ENCODE results near the gene HPS4.
A peak's percentile ranks its signal among the peaks of the same experiment; 100 is the strongest.

Gene HPS4

DNA sequence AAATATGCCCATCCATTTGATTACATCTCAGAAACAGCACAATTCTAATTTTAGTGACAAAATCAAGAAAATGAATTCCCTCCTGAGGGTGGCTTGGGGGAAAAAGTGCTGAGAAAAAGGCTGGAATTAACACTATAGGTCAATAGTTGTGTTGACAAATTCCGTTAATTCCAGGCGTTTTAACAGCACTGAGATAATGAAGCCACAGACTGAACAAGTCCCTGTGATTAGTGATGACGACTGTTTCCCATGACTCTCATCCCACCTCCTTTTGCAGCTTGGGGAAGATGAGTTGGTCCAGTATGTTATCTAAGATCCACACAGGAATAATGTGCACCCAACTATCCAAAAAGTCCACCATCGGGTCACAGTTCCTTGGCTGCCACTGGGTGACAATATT lies 12.9 kb upstream of the HPS4 start:
- DNase-seq = no peak

DNA sequence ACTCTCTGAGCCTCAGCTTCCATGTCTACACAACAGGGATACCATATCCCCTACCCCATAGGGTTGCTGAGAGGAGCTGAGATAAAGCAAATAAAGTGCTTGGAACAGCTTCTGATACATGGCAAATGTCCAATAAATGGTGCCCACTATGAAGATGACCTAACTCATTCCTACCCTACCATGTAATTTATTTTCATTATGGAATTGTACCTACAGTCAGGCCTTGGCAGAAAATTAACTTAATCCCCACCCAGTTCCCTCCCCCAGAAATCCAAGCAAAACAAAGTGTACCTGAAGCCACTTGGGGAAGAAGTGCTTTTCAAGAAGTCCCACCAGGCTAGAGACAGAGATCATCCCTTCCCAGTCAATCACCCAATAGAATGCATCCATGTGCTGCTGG lies 10.9 kb upstream of the HPS4 start:
- no peak for DNase-seq

DNA sequence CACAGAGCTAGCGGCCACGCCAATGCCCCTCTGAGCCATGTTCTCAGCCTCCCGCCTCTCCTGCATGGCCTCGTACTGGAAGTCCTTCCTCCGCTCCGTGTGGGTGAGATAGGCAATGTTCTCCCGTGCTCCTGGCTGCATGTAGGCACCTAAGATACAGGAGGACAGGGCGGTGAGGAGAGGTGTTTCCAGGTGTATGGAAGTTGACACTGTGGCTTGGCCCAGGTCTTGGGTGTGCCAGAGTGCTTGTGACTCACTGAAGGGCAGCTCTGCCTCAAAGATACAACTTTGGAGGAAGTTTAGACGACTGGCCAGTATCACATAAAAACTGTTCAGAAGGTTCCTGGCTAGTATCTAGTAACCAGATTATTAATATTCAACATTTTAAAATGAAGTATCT lies 8.6 kb upstream of the HPS4 start:
- DNase-seq = no peak

DNA sequence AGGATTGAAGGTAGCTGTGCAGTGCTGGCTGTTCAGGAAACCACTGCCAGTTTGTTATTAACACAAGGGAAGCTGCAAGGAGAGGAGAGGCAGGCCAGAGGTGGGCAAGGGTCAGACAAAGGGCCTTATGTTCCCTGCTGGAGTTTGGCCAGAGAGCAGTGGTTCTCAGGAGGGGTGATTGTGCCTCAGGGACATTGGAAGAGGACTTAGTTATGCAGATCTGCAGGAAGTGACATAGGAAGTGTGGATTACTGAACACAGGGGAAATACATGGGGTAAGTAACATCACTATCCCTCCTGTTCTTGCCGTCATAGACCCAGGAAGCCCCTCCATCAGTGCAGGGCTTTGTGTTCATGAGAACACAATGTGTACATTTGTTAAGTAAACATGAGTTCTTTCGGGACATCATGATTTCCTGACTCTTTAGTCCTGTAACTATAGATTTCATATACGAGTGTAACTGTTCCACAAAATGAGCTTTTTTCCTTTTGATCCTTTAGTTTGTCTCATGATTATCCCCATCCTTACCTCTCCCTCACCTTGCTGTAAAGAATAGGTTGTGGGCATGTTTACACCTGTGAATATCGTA lies 6.0 kb upstream of the HPS4 start:
- DNase-seq = no peak

DNA sequence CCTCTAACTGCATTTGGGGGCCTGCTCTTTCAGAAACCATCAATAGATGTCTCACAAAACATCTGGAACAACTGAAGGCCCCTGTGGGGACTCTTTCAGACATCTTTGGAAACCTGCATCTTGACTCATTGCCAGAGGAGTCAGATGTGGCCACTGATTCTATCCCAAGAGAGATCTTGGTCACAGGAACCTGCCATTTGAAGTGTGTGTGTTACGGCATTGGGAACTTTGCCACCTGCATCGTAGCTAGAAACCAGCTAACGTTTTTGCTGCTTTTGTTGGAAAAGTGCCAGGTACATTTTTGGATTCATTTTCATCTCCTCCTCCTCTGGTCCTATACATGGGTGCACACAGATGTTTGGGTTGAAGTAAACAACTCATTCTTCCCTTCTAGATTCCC lies 4.4 kb upstream of the HPS4 start:
- no peak for DNase-seq

DNA sequence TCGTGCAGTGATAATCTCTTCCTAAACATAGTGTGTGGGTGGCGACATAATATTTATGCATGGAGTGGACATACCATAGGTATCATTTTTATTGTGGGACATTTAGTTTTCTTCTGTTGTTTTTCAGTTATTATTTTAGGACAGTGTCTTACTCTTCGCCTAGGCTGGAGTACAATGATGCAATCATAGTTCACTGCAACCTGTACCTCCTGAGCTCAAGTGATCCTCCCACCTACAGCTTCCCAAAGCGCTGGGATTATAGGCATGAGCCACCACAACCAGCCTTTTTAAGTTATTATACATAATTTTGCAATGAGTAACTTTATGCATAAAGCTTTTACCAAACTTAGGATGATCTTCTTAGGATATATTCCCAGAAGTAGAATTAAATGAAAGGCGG lies 2.8 kb upstream of the HPS4 start:
- DNase-seq = no peak

DNA sequence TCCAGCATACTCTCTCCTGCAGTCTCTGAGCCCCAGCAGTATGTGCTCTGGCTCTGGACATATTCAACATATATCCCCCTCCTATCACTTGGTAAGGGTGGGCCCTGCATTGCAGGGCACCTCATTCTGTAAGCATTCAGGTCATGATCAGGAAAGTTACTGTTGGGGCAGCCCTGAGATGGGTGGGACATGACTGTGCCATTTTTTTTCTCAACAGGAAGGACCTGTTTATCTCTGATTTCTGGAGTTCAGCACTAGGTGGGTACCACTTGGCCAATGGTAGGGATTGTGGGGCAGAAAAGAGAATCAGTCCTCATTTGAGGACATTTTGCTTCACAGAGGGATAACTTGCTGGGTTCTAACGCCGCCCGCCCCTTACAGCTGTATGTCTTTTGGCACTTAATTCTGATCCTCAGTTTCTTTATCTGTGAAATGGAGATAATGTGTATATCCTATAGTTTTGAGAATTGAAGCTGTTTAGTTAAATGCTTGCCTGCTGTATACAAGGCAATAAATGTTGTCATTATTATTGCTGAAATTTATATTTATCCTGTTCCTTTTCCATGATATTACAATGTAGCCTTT lies 2.3 kb upstream of the HPS4 start:
- no peak for DNase-seq

DNA sequence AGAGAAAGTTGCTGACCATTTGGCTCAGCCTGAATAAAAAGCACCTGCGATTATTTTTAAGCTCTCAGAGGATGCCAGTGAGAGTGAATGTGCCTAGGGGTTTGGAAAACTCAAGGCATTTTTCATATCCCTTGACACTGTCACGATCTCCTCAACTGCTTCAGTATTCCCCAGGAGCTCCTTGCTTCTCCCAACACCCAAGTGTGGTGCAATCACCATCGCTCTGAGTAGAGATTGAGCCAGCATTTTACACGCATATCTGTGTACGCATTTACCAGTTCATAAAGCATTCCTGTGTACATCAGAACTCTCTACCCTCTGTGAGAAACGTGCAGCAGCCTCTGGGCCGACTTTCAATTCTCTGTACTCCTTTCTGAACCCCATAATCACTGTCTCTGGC lies 1.4 kb upstream of the HPS4 start:
- DNase-seq = no peak

DNA sequence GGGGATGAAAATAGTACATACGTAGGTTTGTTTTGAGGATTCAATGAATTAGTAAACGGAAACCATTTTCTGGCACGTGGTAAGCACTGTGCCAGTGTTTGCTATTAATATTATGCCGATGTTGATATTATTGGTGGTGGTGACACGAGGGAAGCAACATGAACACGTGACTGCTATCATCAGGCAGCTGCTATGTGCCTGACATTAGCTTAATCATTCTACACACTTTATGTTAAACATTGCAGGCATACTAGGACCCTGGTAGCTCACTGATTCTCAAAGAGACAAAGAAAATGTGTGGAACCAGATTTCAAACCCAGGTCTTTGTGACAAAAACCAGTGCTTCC lies 750 bp upstream of the HPS4 start:
- DNase-seq = no peak

DNA sequence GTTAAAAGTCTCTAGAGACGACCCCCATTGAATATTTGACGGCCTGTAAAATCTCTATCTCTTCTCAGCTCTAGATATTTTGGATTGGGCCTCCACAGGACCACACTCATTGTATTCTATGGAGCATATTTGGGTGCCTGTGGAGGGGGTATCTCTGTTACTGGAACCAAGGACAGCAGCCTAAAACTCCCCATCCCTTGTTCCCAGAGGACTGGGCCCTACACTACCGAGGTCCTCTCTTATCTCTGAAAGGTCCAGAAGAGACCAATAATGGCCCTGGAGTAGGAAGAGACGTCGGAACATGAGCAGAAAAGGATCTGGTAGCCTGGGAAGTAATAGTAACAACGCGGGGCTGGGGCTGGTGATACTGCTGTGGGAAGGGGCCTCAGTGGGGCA lies 542 bp downstream of the HPS4 start:
- DNase-seq = no peak

DNA sequence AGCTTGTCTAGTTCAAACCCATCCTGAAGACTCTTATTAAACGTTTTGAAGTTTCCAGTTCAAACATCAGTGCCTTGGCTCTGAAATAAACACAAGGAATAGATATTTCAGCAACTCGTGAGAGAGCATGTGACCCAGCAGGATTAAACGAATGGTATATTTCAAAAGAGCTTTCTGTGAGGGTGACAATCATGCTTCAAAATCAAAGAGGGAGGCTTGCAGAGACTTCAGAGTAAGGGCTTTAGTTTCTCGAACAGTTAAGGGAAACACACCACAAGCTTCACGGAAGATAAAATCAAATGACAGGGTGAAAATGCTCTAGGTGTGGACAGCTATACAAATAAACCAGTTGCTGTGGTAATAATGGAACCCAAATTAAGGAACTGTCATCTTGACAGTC lies 1.4 kb downstream of the HPS4 start:
- DNase-seq = no peak

DNA sequence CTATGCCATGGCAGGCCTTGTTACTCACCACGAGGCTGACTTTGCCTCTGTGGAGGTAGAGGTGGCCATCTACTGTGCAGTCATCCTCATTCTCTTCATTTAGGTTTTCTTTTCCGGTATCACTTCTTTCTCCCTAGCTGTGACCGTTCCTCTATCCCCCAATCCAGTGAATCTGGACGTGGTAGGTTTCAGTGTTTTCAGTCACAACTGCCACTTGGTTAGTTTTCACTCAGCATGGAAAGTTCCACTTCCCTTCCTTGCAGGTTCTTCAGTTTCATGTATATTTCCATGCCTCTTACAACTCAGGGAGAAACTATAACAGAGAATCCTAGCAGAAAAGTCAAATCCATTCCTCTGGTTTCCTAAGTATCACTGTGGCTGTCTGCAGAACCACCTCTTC lies 1.9 kb downstream of the HPS4 start:
- no peak for DNase-seq

DNA sequence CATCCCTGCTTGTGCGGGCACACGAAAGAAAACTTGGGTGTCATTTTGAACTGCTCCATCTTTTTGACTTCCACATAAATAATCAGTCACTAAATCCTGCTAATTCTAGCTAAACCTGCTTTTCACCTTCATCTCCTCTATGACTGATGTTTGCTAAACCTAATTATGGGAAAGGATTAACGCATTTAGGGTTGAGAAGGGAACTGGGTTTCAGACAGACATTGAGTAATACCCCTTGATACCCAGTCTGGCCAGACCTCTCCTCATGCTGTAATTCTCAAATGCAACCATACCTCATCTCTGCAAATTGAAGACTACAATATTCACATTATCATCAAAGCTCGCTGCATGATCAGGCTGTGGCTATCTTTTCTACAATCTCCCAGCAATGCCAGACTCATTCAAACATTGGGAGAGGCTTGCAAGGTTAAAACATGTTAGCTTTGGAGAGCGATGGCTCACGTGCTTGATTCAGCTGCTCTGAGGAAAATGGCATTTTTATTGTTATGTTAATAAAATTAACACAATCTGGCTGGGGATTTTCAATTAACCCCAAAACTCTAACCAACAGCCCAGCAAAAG lies 2.4 kb downstream of the HPS4 start:
- no peak for DNase-seq

DNA sequence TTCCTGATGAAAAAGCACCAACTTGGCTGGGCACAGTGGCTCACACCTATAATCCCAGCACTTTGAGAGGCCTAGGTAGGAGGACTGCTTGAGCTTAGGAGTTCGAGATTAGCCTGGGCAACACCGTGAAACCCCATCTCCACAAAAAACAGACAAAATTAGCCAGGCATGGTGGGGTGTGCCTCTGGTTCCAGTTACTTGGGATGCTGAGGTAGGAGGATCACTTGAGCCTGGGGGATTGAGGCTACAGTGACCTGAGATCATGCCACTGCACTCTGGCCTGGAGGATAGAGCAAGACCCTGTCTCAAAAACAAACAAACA lies 3.0 kb downstream of the HPS4 start:
- no peak for DNase-seq

DNA sequence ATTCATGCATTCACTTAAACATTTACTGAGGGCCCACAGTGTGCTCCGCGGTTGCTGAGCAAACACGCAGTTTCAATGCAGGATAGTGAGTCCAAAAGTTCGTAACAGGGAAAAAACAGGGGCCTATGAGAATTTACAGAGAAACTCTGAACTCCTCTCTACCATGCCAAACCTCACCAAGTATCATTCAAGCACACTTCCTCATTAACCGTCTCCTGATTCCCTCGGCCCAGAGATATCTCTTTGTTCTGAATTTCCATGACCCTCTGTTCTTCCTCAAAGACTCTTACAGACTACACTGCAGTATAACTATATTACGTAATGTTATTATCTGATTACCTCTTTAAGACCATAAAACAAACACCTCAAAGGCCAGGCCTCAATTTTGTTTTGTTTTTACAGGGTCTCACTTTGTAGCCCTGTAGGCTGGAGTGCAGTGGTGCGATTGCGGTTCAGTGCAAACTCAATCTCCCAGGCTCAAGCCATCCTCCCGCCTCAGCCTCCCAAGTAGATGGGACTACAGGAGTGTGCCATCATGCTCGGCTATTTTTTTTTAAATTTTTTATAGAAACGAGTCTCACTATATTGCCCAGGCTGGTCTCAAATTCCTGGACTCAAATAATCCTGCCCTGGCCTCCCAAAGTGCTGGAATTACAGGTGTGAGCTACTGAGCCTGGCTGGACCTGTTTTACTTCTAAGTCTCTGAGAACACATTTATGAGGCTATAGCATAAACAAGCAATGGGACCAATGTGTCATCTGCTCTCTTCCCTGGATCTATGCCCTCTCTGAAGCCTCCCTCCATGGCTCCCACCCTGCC lies 3.6 kb downstream of the HPS4 start:
- DNase-seq = peak; percentile 10

DNA sequence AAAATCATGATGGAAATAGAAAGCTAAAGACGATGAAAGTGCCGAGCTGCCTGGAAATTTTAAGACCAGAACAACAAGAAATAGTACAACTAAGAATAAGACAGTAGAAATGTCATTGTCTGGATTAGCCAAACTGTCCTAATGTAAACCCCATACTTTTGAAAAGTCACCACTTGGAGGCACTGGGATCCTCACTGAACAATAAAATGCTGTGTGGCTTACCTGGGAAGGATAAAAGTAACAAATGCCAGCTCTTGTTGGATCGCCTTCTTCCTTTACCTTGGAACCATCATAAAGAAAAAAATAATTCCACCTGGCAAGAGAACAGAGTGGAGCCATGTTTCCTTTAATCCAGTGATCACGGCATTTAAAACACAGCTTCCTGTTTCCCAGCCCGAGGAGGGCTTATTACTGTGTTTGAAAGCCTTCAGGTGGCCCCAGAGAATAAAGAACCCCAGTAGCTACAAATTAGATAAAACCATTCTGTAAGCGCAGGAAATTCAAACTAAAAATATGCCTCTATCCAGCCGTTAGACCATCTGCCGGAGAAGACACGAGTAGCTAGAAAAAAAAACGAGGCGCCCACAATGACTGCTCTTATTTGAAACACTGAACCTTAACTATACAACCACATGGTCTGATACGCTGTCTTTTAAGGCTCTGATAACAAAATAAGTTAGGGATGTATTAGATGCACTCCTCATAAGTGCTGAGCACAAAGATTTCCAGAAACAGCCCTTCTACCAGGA lies 4.4 kb downstream of the HPS4 start:
- no peak for DNase-seq

DNA sequence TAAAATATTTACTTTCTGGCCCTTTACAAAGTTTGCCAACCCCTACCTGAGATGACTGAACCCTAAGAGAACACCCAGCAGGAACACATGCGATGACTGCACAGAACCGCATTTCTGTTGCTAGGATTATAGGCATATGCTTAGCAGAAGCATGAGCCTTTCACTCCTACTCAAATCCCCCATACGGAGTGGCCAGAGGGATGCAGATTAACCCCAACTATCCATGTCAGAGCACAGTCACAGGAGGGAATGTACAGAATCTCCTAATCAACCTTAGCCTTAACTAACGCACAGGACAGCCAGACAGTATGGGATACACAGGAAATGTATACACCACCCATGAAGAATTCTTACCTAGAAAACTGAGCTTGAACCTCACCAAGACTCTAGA lies 6.2 kb downstream of the HPS4 start:
- DNase-seq = no peak

DNA sequence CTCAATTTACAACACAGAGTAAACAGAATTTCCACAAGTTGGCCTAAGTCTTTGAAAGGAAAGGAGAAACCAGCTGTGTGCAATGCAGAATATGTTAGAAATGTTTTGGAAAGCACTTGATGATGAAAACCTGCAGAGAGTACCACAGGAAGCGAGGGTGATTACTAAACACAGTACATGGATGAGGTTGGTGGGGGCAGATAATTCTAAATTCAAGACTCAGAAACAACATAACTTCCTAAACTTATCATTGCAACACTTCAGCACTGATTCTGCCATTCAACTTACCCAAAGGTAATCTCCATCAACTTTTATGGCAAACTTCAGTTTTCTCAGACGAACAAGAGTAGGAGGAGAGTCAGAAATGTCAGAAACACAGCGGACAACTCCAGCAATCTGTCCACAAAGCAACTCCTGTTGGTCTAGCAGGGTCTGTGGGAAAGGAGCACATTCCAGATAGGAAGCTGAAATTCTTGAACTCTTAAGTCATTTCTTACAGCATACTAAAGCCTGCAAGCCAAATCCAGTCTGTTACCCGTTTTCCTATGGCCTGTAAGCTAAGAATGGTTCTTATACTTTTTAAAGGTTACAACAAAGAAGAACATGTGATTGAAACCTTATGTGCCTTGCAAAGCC lies 6.8 kb downstream of the HPS4 start:
- DNase-seq = no peak

DNA sequence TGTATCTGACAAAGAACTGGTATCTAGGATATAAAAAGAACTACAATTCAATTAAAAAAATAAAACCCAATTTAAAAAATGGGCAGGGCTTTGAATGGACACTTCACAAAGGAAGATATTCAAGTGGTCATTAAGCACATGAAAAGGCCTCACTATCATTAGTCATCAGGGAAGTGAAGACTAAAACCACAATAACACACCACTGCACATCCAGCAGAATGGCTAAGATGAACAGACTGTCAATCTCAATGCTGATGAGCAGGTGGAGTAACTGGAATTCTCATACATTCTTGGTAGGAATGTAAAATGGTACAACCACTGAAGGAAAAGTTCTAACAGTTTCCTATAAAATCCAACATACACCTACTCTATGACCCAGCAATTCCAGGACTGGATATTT lies 8.9 kb downstream of the HPS4 start:
- no peak for DNase-seq

DNA sequence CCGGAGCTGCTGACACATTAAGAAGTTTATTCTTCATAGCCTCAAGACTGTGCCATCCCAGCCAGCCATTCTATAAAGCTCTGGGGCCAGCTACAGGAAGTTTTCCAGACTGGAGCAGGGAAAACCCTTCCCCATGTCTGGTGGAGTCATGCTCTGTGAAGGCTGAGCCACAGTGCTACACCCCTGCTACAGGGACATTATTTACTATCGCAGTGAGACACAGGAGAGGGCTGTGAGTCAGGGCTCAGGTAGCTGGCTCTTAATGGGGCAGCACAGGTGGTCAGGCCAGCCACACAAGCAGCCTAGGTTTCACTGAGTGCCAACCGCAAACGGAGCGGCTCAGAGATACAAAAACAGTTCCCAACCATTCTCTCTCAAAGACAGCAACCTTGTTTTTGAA lies 12.1 kb downstream of the HPS4 start:
- no peak for DNase-seq

DNA sequence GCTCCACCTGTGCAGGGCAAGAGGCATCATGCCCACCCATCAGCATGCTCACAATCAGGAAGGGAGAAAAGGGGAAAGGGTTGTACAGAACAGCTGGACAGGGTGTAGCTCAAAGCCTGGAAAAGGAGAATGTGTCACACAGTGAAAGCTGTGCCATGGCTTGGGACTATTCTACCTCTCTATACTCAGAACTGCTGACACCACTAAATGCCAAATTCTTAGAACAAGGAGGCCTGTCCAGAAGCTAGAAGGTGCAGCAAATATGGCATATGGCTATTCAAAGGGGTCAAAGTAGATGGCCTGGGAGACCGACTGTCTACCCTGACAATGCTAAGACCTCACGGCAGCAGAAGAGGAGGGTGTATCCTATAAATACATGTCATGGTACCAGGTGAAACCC lies 12.8 kb downstream of the HPS4 start:
- no peak for DNase-seq

DNA sequence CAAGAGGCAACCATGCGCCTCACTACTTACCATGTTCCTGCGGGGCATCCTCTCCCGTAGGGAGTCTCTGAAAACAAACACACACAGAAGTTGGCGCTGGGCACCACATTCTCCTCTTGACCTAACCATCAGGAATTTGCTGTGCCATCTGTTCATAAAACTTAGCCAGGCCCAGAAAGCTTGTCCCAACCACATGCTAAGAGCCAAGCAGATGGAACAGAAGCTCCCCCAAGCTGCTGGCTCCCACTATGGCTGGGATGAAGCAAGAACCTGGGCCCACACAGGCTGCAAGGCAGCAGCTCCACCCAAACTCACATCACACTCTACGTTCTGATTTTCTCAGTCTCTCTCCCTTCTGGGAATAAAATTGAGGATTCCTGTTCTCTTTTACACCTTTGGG lies 17.4 kb downstream of the HPS4 start:
- DNase-seq = no peak

DNA sequence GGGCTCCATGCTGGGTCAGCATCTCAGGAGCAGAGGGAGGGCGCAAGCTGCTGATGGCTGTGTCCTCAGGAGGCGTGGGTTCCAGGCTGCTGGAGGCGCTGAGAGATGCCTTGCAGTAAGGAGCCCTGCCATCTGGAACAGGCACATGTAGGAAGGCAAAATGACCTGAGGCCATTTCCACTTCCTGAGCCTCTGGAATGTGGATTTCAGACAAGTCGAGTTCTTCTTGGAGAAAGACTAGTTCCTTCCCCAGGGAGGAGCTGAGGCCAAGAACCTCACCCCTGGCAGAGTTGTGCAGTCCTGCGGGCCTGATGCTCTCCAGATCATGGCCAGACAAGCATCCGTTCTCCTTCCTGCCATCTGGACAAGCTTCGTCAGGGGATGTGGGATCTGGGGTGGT lies 19.3 kb downstream of the HPS4 start:
- no peak for DNase-seq

Data from NCI-H510A treated with DMSO at 0.1 percent for 48 hours (cell line).